GM19463 (cell line): ENCODE results near the gene KCNK3.
"Not testable (repeated sequence)": the region's sequence is repeated elsewhere in the genome, so short reads cannot be mapped to it uniquely, and the experiment has no call there.

Source experiments
- ATAC-seq: cut with Tn5 transposase; IDR thresholded peaks from one replicate; pipeline ENCODE4 v1.9.1; 2021; ENCODE audit warnings: mild to moderate bottlenecking, moderate library complexity; ENCODE audit not compliant: unreplicated experiment

KCNK3 gene

DNA sequence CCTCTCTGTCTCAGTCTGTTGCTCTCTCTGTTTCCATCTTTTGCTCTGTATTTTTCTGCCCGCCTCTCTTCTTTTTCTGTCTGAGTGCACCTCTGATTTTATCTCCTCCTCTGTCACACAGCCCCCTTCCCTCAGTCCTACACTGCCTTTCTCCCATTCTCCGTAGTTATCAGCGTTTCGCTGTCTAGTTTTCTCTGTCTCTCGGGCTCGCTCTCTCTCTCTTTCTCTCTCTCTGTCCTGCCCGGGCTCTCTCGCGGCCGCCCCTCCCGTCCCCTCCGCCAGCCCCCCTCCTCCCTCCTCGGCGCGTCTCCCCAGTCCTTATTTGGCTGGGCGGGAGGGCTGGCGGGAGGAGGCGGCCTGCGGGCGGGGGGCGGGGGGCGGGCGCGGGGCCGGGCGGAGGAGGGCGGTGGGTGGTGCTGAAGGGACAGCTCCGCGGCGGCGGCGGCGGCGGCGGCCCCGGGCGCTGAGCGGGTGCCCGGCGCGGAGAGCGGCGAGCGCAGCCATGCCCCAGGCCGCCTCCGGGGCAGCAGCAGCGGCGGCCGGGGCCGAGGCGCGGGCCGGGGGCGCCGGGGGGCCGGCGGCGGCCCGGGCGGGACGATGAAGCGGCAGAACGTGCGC lies at the start of gene KCNK3:
Gene KCNK3 (plus strand): TSS at position 444 of the 618 bp plus-strand sequence. CDS start 154 bp downstream, at position 598.
- no peak for ATAC-seq

DNA sequence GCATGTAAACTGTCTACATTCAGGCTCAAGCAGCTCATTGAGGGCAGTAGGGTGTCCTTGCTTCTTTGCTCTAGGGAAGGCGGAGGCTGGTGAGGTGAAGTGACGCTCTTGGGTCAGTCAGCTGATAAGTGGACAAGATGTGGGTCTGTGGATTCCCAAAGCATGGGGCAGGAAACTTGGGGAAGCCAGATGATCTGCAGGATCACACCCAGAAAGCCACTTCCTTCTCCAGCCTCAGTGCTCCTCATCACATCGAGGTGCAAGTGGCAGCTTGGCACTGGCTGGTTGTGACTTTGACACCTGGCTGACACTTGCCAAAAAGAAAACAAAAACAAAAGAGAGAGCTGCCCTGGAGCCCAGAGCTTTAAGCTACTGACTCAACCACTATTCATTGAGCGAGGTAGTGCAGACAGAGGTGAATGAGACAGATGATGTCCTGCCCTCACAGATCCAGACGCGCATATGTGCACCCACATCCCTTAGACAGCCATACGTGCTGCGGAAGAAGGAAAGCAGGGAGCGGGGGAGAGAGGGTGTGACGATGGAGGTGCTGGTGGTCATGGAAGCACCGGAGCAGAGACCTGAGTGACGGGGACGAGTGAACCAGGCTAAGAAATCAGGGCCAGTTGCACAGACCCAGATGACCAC lies 48.2 kb upstream of the KCNK3 start:
- no peak for ATAC-seq

DNA sequence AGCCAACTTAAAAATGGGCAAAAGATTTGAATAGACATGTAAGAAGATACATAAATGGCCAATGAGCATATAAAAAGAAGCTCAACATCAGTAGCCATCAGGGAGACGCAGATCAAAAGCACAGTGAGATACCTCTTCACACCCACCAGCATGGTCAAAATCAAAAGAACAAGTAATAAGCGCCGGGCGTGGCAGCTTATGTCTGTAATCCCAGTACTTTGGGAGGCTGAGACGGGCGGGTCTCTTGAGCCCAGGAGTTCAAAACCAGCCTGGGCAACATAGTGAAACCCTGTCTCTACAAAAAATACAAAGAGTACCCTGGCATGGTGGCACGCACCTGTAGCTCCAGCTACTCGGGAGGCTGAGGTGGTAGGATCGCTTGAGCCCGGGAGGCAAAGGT lies 46.8 kb upstream of the KCNK3 start:
- ATAC-seq, result no peak

DNA sequence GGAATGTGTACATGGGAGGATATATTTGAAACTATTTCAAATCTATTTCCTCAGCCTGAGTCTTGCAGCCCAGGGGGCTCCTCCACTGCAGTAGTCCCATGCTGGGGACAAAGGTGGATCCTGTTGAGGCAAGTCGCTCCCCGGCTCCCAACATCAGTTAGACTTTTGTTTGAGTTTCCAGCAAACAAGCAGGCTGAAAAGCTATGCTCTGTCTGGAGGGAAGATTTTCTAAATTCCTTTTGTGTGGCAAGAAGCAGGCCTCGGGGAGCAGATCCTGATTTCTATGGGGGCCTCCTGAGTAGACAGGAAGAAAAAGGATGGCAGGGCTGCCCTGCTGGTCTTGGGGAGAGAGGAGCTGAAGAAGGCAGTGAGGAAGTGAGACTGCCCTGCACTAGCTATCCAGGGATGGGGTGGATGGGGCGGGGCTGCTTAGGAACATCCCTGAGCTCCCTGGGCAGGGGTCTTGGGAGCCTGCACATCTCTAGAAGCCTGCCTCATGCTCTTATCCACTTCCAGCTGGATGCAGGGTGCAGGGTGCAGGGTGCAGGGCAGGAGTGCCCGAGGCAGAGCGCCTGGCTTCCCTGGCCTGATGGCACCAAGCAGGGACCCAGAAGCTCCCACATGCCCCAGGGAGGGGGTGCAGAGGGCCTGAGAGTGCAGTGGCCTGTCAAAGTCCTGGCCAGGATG lies 45.4 kb upstream of the KCNK3 start:
- ATAC-seq, result no peak

DNA sequence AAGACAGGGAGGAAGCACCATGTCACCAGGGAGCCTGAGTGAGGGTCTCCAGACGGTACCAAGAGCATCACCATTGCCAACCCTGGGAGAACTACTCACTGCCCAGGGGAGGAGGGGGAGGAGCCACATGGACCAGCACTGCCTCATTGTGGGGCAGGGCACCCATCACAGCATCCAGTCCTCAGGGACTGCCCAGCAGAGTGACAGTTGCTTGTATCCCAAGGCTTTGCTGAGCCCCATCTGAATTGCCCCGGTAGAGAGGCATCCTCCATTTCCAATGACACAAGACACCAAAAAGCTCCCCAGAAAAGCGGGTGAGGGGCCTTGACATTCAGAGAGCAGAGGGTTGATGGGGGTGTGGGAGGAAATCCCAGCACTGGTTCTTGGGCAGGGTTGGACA lies 44.5 kb upstream of the KCNK3 start:
- ATAC-seq, result no peak

DNA sequence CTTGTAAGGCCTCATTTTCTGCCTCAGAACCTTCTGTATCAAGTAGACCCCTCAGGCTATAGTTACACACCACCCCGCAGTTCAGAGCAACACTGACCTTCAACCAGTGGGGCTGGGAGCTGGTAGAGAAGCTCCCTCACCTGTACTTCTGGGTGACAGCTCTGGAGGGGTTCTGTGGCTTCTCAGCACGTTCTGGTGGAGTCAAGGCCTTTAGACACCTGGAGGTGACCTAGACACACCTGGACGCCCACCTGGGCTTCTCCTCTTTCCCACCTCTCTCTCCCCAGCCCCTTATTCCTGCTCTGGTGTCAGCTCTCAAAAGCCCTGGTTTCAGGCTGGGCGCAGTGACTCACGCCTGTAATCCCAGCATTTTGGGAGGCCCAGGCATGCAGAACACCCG lies 44.0 kb upstream of the KCNK3 start:
- no peak for ATAC-seq

DNA sequence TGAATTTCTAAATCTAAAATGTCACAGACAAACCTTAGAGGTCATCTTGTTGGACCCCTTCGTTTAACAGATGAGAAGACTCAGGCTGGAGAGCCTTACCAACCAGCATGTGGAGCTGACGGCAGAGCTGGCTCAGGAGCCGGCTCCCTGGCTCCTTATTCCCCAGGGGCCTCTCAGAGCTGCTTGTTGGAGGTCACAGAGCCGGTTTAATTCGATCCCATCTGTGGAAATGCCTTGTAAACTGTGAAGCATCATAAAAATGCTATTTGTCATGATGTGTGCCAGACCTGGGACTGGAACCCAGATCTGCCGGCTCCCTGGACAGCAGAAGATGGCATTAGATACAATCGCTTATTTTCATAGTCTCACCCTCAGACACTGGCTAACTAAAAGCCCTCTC lies 43.2 kb upstream of the KCNK3 start:
- no peak for ATAC-seq

DNA sequence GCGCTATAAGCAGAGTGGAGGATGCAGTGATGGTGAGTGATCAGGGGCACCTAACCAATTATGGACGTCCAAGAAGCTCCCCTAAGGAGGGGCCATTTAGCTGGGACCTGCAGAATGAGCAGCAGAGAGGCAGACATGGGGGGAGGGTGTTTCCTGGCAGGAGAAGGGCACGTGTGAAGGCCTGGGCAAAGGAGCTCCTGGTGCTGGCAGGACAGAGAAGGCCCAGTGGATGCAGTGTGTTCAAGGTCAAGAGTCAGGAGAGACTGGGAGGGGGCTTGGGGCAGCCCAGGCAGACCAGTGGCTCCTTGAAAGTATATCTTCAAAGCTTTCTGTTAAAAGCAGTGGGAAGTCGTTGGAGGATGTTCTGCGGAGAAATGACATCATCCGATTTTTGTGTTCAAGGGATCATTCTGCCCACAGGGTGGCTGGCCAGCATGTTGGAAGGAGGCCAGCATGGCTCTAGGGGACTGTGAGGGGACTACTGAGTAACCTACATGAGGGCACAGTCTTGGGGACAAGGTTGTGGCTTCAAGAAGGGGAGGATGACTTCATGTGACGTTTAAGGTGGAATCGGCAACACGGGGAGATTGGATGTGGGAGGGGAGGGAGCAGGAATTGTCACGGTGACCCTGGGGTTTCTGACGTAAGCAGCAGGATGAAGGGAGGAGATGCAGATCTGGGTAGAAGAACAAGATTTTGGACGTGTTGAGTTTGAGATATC lies 42.4 kb upstream of the KCNK3 start:
- ATAC-seq, result no peak

DNA sequence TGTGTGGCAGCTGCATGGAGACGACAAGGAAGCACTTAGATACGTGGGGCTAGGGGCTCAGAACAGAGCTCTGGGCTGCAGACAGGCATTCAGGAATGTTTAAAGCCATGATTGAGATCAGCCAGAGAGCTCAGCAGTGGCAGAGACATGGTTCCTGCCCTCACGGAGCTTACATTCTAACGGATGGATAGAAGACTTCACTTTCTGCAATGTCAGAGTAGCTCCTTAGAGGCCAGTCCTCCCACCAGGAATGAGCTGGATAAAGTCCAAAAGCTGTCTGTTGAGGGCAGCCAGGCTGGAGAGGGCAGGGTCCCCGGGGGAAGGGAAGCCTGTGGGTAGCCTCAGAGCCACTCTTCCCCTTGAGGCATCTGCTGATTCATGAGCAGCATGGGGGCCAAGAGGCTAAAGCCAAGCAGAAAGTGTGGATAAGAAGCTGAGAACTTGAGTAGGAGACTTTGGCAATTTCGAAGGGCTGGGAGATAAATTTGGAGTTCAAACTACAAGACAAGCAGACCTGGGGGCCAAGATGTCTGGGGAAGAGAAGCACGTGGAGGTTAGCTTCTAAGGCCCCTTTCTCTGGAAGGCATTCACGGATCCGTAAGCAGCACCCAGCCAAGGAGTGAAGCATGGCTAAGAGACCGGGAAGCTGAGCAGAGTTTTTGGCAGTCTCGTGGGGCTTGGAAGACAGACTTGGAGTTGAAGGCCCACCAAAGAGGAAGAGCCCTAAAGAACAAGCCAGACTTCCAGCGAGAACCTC lies 41.6 kb upstream of the KCNK3 start:
- ATAC-seq, result no peak

DNA sequence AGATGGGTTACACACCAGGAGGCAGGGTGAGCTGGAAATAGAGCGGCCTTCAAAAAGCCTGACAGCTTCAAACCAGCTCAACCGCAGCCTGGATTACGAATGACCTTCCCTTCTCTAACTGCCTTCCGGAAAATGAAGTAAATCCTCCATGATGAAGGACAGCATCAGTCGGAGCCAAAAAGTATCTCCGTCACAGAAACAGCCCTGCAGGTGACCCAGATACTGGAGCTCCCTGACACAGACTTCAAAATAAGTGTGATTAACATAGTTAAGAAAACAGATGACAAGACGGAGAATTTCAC lies 41.1 kb upstream of the KCNK3 start:
- ATAC-seq, result no peak

DNA sequence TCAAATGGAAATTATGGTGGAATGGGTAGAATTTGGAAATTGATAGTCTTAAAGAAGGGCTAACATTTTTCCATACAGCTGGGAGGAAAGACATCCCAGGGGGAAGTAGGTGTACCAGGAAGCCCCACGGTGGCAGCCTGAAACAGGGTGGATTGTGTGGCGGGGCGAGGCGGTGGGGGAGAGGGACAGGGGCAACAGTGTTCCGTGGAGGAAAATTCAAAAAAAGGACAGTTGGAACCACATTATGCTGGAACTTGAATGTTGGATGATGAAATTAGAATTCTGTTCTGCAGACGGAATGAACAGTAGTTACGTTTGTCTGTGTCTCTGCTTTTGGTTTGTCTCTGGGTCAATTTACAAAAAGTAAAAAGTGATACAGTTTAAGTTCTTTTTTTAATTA lies 40.7 kb upstream of the KCNK3 start:
- ATAC-seq, result no peak

DNA sequence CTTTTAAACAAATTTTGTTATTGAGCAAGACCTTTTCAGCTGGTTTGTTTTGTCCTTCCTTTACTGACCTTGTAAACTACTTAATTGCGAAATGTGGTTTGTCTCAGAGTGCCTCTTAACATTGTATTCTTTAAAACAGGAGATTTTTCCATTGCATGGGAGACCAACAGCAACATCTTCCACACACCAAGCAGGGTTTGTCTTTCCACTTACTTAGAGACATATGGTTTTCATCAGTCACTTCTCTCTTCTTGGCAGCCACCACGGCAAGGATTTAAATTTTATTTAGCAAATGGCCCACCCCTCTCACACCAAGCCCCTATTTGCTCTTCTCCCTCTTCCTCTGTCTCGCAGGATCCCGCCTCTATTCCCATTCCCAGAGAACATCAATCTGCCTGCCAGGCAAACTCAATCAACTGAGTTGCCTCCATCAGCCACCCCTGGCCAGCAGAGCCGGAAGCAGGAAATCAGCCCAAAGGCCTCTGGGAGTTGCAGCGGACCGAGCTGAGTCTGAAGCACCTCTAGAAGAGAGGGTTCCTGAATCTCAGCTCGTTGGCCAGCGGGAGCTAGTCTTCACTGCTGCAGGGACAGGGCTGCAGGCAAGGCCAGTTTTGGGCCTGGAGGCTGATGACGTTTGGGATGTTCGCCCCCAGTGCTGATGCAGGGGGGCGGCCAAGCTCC lies 40.0 kb upstream of the KCNK3 start:
- no peak for ATAC-seq

DNA sequence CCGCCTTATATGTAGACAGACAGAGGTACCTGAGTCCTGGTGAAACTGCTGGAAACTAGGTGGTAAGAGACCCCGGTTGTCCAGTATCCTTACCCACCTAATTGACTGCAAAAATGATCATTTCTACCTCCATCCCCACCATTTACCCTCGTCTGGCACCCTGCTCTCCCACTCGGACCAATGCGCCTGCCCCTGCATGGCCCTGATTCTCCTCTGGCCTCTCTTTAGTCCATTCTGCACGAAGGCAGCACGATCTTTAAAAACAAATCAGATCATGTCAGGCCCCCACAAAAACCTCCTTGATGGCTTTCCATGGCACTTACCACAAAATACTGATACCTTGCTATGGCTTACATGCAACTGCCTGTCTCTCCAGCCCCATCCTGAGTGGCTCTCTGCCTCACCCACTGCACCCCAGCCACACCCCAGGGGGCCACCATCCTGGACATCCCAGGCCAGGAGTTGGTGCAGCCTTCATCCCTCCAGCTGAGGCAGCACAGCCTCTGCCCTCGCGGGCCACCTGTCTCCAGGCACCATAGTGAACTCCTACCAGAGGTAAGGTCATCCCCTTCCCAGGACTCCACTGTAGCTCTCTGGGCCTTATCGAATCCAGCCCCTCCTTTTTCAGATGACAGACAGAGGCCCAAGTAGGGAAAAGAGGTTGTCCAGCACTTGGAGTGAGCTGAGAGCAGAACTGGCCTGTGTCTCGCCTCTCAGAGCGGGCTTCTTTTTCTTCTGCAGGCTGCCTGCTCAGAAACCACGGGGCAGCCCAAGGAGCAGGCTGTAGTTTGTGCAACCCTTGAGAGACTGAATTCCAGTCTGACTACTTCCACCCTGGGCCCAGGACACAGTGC lies 39.1 kb upstream of the KCNK3 start:
- no peak for ATAC-seq

DNA sequence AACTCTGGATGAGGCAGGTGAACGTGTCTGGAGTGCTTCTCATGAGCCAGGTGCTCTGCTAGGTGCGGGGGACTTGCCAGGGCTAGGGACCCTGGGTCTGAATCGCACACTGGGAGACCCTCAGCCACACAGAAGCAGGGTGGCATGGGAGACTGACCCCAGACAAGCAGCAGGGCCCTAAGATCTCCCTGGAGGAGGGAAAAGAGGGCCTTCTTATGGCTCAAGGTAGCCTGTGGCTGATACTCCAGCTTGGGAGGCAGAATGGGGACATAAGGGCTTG lies 38.5 kb upstream of the KCNK3 start:
- no peak for ATAC-seq

DNA sequence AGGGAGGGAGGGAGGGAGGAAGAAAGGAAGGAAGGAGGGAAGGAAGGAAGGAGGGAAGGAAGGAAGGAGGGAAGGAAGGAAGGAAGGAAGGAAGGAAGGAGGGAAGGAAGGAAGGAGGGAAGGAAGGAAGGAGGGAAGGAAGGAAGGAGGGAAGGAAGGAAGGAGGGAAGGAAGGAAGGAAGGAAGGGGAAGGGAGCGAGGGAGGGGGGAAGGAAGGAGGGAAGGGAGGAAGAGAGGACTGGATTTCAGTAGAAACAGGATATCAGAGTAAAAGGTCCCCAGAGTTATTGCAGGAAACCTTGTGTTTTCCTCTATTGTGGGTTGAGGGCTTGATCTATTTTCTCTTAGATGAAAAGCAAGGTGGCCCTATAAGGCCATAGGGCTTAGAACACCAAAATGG lies 37.4 kb upstream of the KCNK3 start:
- not testable (repeated sequence) for ATAC-seq

DNA sequence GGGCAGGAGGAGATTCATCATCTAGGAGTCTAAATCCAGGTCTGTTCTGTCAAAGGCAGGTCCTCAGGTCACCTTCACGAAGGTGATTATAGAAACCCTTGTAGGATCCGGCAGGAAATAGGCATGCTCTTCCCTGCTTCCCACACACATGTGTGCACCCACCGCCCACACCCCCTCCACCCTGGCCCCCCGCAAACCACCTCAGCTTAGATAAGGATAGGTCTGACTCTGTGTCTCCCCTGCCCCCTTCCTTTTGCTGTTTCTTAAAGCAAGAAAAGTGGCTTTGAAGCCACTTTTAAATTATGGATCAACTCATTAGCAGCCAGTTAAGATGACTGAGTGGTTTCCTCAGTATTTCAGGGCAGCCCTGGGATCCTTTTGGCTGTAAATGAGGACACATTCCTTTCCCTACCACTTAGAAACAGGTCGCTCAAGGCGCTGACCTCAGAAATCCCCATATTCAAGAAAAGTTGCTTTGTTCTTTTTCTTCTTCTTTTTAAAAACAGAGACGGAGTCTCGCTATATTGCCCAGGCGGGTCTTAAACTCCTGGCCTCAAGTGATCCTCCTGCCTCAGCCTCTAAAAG lies 36.8 kb upstream of the KCNK3 start:
- no peak for ATAC-seq

DNA sequence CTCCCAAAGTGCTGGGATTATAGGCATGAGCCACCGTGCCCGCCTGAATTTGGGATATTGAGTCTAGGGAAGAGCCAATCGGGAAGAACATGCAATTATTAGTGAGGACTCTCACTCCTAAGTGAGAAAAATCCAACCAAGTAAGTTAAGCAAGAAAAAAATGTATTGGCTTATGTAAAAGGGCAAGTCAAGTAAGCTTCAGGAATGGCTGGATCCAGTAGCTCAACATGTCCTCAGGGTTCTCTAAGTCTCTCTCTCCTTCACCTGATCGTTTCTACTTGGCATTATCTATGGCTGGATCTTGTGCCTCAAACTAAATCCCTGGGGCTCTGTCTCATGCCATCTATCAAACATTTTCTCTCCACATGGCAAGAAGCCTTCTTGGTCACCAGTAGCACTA lies 35.3 kb upstream of the KCNK3 start:
- no peak for ATAC-seq

DNA sequence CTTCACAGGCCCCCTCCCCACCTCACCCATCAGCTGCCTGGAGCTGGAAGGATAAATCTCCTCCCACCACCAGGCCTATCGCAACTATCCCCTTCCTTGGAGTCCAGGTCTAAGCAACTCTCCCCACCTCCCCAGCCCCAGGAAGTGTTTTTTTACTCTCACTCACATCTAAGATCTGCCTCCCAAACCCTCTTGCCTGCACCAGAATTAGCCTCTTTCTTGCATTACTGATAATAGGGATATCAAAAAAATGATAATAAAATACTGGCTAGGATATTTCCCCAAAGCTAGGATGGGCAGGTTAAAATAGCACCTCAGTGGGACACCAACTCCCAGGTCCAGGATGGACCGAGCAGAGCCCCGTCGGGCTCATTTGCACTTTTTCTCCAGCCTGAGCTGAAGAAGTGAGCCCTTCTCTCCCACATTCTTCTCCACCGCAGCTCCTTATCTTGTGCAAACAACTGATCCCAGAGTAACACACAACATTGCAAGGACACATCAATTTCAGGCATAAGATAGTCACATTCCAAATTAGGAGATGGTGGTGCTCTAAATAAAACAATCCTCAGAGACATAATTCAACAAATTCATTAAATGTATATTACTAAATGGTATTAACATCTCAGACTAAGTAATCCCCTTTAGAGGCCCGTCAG lies 33.7 kb upstream of the KCNK3 start:
- ATAC-seq, result no peak

DNA sequence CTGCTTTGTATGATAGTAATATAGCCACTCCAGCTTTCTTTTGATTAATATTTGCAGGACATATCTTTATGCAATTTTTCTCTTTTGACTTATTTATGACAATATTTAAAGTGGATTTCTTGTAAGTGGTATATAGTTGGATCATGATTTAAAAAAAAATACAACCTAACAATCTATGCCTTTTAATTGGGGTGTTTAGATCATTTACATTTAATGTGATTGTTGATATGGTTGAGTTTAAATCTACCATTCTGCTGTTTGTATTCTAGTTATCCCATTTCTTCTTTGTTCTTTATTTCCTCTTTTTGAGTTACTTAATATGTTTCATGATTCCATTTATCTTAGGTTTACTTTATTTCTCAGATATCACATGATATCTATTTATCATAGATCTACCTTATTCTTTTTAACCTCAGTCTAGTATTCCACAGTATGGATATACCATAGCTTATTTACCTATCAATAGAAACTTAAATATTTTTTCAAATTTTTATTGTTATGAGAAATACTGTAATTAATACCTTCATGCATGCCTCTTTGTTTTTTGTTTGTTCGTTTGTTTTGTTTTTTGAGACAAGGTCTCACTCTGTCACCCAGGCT lies 32.1 kb upstream of the KCNK3 start:
- ATAC-seq, result no peak
